Spleen (tissue), 11 donors: Measurements from ENCODE around the gene PPM1H. TPM values are rescaled to one million over a fixed set of nuclear protein-coding genes. Genes with fewer than 3 reads are reported as not detected.

ENCODE experiments used
- DNase-seq: peaks from one replicate; pipeline ENCODE4 v3.0.0-alpha.2; 2020
- H3K27ac ChIP-seq, 8 donors: fragments of 200-600 bp; sonication (generic) in 7 of 8; 1 replicate in 4 of 8; 2 replicates in 4 of 8; pipeline versions ENCODE4 v1.5.0 to v1.8.0; 2016 to 2021; ENCODE audit warnings: inconsistent platforms in 4 of 8, mild to moderate bottlenecking in 4 of 8, moderate library complexity in 1 of 8
- H3K27me3 ChIP-seq, 7 donors: fragments of 200-600 bp; sonication (generic) in 6 of 7; replicated peaks in 1 of 7; 1 replicate in 4 of 7; 2 replicates in 3 of 7; pipeline versions ENCODE4 v1.5.0 to v1.8.0; 2016 to 2021; ENCODE audit warnings: inconsistent platforms in 3 of 7, mild to moderate bottlenecking in 1 of 7
- H3K36me3 ChIP-seq, 6 donors: fragments of 200-600 bp; sonication (generic) in 5 of 6; 1 replicate in 4 of 6; 2 replicates in 2 of 6; pipeline versions ENCODE4 v1.5.0 to v1.8.0; 2016 to 2021; ENCODE audit warnings: inconsistent platforms in 2 of 6
- H3K4me1 ChIP-seq, 6 donors: fragments of 200-600 bp; sonication (generic) in 5 of 6; 1 replicate in 3 of 6; 2 replicates in 3 of 6; pipeline versions ENCODE4 v1.5.0 to v1.8.0; 2016 to 2021; ENCODE audit warnings: inconsistent platforms in 3 of 6
- H3K4me3 ChIP-seq, 8 donors: fragments of 200-600 bp; sonication (generic) in 7 of 8; 1 replicate in 4 of 8; 2 replicates in 4 of 8; pipeline versions ENCODE4 v1.5.0 to v1.8.0; 2016 to 2021; ENCODE audit warnings: inconsistent platforms in 4 of 8, mild to moderate bottlenecking in 4 of 8, moderate library complexity in 2 of 8
- H3K9me3 ChIP-seq, 8 donors: fragments of 200-600 bp; sonication (generic) in 7 of 8; 1 replicate in 4 of 8; 2 replicates in 4 of 8; pipeline versions ENCODE4 v1.5.0 to v1.8.0; 2016 to 2021; ENCODE audit warnings: inconsistent platforms in 4 of 8
- POLR2A ChIP-seq, 3 donors: fragments of 450-650 bp; IDR thresholded peaks; one replicate each; pipeline ENCODE4 v1.5.1; 2017; ENCODE audit warnings: antibody characterized with exemption in 3 of 3, mild to moderate bottlenecking in 1 of 3
- POLR2AphosphoS5 ChIP-seq, 3 donors: sonication (generic); formaldehyde crosslinking; IDR thresholded peaks; one replicate each; pipeline ENCODE4 v1.5.1; 2017; ENCODE audit warnings: antibody characterized with exemption in 3 of 3
- WGBS, 5 donors: extraction: QIAGEN DNeasy Blood & Tissue Kit in 3 of 5; methylation state at CpG; one replicate each; pipeline versions ENCODE4 v1.1.5 to v1.1.7; 2013 to 2018; 5-methylcytosine and 5-hydroxymethylcytosine counted together
- intact Hi-C: fragments of 100-400 bp; cut with DNase I; formaldehyde crosslinking; loops from one replicate; pipeline ENCODE4 v1.15.0; 2023; ENCODE audit warnings: low total_unique reads
- polyA plus RNA-seq, 3 donors: library from polyadenylated mRNA; stranded (reverse); fragments of 200-250 nt; gene quantifications; one replicate each; pipeline ENCODE4 v1.2.1, GENCODE V29; 2013
- total RNA-seq, 7 donors: library from RNA; depleted of rRNA in 3 of 7; stranded (reverse); fragments of >200 nt in 3 of 7; fragmentation: NEBNext Ultra II Directional in 4 of 7; extraction: Animal tissue kit (Norgen Biotek cat#: 25700) in 4 of 7; gene quantifications; one replicate each; pipeline versions ENCODE4 v1.1.0 to v1.2.1, GENCODE V29; 2016 to 2021
- TF ChIP-seq, protein P1 (sequence below), 11 experiments: fragments of 200-600 bp in 7 of 11; fragments of 450-650 bp in 4 of 11; sonication (generic) in 4 of 11; IDR thresholded peaks in 8 of 11; conservative IDR thresholded peaks in 3 of 11; 1 replicate in 7 of 11; 2 replicates in 4 of 11; pipeline versions ENCODE4 v1.4.0 to v1.8.0; 2016 to 2021; ENCODE audit warnings: antibody characterized with exemption in 11 of 11, inconsistent platforms in 4 of 11, mild to moderate bottlenecking in 1 of 11
- donor health status: healthy with polysubstance abuse.
- donor health status: DM: no; HTN: no; CAD: no; lungs with moderate emphysema.
- donor health status: DM: no; HTN: no; CAD: no.
- donor health status: Bipolar disorder and iron deficiency.
- donor health status: healthy.
- donor health status: DM: no; HTN: no; CAD: no.
- donor health status: DM: yes; HTN: yes; CAD: no.

PPM1H gene
- total and polyA plus RNA-seq, 10 donors, result 0.17 to 3.9 (median 1.9) TPM

DNA sequence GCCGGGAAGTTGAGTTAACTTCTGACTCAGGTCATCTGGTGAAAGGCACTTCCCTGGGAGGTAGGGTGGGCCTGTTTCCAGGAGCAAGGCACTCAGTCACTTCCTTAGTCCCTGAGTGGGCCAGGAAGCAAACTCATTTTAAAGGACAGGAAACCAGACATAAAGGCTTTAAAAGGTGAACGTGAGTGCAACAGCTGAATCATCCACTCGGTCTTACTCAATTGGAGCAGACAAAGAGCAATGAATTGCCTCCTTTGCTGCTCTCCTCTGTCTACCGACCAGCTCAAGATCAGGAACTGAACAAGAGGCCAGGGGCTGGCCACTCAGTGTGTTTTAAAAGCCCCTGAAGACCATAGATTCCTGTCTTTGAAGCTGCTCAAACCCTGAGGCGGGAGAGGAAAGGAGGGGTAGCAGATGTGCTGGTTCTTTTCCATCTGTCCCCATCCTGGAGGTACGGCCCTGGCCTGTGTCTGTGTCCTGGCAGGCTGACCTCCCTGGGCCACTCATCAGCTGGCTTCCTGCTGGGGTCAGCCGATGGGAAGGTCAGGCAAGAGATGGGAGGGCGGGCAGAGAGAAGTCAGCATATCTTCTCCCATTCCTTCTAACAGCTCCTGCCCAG, 148.9 kb downstream of the PPM1H start:
- Histone ChIP-seq H3K4me3 (no peak overlapping the region), H3K36me3 (no peaks in the 10 kb centered on the region), H3K27ac (peak overlapping the region in 7 of 8 donors; percentile 2 to 69 (median 54)), H3K27me3 (no peaks in the 10 kb centered on the region), H3K9me3 (no peaks in the 10 kb centered on the region), H3K4me1 (peaks cover 0 to 41% (median 24%) of the 10 kb centered on the region in 6 donors)
- WGBS, 5 donors, result 36 to 51% (median 39%) methylated on average over 8 of the region's 8 CpGs
- DNase-seq, result no peak
- TF ChIP-seq POLR2A (IDR thresholded peaks at IDR 0.05) (no peak), POLR2AphosphoS5 (IDR thresholded peaks at IDR 0.05) (peak in 2 of 3 donors; percentile 41 to 51)
- TF ChIP-seq, protein P1, sequence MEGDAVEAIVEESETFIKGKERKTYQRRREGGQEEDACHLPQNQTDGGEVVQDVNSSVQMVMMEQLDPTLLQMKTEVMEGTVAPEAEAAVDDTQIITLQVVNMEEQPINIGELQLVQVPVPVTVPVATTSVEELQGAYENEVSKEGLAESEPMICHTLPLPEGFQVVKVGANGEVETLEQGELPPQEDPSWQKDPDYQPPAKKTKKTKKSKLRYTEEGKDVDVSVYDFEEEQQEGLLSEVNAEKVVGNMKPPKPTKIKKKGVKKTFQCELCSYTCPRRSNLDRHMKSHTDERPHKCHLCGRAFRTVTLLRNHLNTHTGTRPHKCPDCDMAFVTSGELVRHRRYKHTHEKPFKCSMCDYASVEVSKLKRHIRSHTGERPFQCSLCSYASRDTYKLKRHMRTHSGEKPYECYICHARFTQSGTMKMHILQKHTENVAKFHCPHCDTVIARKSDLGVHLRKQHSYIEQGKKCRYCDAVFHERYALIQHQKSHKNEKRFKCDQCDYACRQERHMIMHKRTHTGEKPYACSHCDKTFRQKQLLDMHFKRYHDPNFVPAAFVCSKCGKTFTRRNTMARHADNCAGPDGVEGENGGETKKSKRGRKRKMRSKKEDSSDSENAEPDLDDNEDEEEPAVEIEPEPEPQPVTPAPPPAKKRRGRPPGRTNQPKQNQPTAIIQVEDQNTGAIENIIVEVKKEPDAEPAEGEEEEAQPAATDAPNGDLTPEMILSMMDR (IDR thresholded peaks at IDR 0.05 in 8 of 11, conservative IDR thresholded peaks at IDR 0.05 in 3 of 11), result no peak
- intact Hi-C loops, result no loop called here

DNA sequence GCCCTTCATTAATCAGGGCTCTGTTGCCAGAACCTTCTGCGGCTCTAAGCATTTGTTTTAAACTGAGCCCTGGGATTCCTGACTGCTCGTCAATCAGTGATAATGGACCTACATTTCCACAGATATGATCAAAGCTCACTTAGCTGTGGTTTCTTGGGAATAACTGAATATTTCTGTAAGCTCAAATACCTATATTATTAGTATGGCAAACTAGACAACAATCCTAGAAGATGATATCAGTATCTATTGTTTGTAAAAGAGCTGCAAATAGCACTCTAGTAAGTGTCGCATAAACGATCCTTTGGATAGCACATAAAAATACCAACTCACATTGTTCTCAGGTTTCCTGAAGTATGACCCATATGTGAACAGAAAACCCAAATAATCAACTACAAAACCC, 150.4 kb downstream of the PPM1H start:
- Histone ChIP-seq H3K4me3 (no peak overlapping the region), H3K36me3 (no peaks in the 10 kb centered on the region), H3K9me3 (no peaks in the 10 kb centered on the region), H3K27ac (no peak overlapping the region), H3K27me3 (no peaks in the 10 kb centered on the region), H3K4me1 (peaks cover 0 to 35% (median 24%) of the 10 kb centered on the region in 6 donors)
- DNase-seq, result no peak
- intact Hi-C loops, result no loop called here
- TF ChIP-seq POLR2A (IDR thresholded peaks at IDR 0.05), result no peak
- TF ChIP-seq POLR2AphosphoS5 (IDR thresholded peaks at IDR 0.05), result no peak
- TF ChIP-seq, protein P1 (IDR thresholded peaks at IDR 0.05 in 8 of 11, conservative IDR thresholded peaks at IDR 0.05 in 3 of 11), result no peak
- WGBS, 5 donors, result 84 to 91% (median 86%) methylated on average over 4 of the region's 4 CpGs

DNA sequence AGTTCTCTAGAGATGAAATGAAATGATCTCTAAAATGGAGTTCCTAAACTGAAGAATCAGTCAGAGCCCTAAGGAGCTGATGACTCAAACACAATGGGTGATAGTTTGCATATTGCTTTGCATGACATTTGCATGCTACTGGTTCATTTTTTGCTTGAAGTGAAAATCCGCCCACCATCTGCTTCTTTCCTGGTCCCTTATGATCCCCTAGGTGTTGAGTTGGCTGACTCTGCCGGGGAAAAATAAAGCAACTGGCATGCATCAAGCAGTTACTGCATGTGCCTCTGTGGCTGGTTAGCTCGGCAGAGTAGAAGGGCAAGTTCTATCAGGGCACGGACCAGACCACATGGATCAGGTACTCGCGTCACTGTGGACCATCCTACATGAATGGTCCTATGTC, 151.1 kb downstream of the PPM1H start:
- 82 to 92% (median 89%) methylated on average over 6 of the region's 6 CpGs for WGBS, 5 donors
- TF ChIP-seq, protein P1 (IDR thresholded peaks at IDR 0.05 in 8 of 11, conservative IDR thresholded peaks at IDR 0.05 in 3 of 11), result no peak
- TF ChIP-seq POLR2AphosphoS5 (IDR thresholded peaks at IDR 0.05), result no peak
- TF ChIP-seq POLR2A (IDR thresholded peaks at IDR 0.05), result no peak
- H3K36me3 ChIP-seq, result no peaks in the 10 kb centered on the region
- intact Hi-C loops, result no loop called here
- H3K4me1 ChIP-seq, result peaks cover 0 to 34% (median 24%) of the 10 kb centered on the region in 6 donors
- DNase-seq, result no peak
- H3K27ac ChIP-seq, result no peak overlapping the region
- no peak overlapping the region for H3K4me3 ChIP-seq
- no peaks in the 10 kb centered on the region for H3K27me3 ChIP-seq
- no peaks in the 10 kb centered on the region for H3K9me3 ChIP-seq

DNA sequence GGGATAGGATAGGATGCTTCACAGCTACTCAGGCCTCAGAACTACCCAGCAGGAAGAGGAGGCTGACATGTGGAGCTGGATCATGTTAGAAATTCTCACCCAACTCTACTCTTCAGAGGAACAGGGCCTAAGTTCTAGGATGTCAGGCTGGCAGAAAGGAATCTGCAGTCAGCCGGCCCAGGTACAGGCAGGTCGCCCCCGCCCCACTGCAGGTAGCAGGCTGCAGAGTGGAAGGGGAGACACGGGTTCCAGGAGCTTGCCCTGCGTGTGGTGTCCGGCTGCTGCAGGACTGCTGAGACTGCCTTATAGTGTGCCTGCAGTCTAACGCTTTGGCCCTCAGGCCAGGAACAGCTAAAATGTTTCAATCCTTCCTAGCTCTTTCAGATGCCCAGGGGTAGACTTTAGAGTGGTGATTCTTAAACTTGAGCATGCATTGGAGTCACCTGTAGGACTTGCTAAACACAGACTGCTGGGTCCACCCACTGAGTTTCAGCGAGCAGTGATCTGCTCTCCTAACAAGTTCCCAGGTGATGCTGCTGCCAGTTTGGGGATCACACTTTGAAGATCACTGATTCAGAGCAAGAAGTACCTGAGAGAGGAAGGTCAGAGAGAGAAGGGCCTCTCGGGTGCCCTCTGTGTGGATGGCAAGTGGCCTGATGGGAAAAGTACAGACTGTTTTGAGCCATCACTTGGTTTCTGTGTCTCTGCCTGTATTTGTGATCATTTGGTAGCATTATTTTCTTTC, 153.6 kb downstream of the PPM1H start:
- no peaks in the 10 kb centered on the region for H3K9me3 ChIP-seq
- no peaks in the 10 kb centered on the region for H3K36me3 ChIP-seq
- no peak for DNase-seq
- no peak overlapping the region for H3K27ac ChIP-seq
- TF ChIP-seq, protein P1 (IDR thresholded peaks at IDR 0.05 in 8 of 11, conservative IDR thresholded peaks at IDR 0.05 in 3 of 11), result no peak
- TF ChIP-seq POLR2A (IDR thresholded peaks at IDR 0.05) (no peak), POLR2AphosphoS5 (IDR thresholded peaks at IDR 0.05) (no peak)
- H3K4me1 ChIP-seq, result peaks cover 0 to 11% (median 9%) of the 10 kb centered on the region in 6 donors
- H3K27me3 ChIP-seq, result no peaks in the 10 kb centered on the region
- 86 to 96% (median 91%) methylated on average over 6 to 9 of the region's 9 CpGs for WGBS, 5 donors
- no peak overlapping the region for H3K4me3 ChIP-seq
- intact Hi-C loops, result no loop called here
